Peyer's patch (tissue), 4 donors: Measurements from ENCODE around the gene TMEM106C.

Experiments used
- CTCF ChIP-seq, 6 experiments: fragments of 450-650 bp in 4 of 6; fragments of 200-600 bp in 2 of 6; sonication (generic) in 1 of 6; IDR thresholded peaks; one replicate each; pipeline ENCODE4 v1.5.1; 2017 to 2019; ENCODE audit warnings: antibody characterized with exemption in 6 of 6, mild to moderate bottlenecking in 3 of 6, moderate library complexity in 1 of 6
- POLR2A ChIP-seq, 2 donors: fragments of 450-650 bp; IDR thresholded peaks; one replicate each; pipeline ENCODE4 v1.5.1; 2017; ENCODE audit warnings: antibody characterized with exemption in 2 of 2, mild to moderate bottlenecking in 2 of 2, moderate library complexity in 2 of 2

- TF ChIP-seq CTCF (IDR thresholded peaks at IDR 0.05) (no peak), POLR2A (IDR thresholded peaks at IDR 0.05) (no peak)
Observed at GRCh38 chr12:47989023-47989417, 25.6 kb downstream of the TMEM106C start.
